Stimulated activated CD4-positive, alpha-beta T cell treated with anti-CD3 and anti-CD28 coated beads, Interleukin-2, amount 100 ng/mL, for 4 hours (primary cell): ENCODE results near the gene ZNF587B.
"Not testable (repeated sequence)": the region's sequence is repeated elsewhere in the genome, so short reads cannot be mapped to it uniquely, and the experiment has no call there.

Experiments used
- DNase-seq: peaks from one replicate; pipeline ENCODE4 v3.0.0-alpha.2; 2020; ENCODE audit warnings: low read depth

The ZNF587B gene

DNA sequence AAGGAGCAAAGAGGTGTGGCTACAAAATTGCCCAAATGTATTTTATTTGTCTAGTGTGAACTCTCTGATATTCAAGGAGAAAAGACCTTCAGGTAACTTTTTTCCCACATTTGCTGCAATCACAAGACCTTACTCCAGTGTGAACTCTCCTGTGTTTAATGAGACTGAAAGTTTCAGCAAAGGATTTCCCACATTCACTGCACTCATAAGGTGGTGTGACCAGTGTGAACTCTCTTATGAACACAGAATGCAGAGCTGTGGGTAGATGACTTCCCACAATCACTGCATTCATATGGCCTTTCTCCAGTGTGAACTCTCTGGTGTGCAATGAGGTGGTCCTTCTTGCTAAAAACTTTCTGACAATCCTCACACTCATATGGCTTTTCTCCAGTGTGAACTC, 42.4 kb downstream of the ZNF587B start:
- no peak for DNase-seq

DNA sequence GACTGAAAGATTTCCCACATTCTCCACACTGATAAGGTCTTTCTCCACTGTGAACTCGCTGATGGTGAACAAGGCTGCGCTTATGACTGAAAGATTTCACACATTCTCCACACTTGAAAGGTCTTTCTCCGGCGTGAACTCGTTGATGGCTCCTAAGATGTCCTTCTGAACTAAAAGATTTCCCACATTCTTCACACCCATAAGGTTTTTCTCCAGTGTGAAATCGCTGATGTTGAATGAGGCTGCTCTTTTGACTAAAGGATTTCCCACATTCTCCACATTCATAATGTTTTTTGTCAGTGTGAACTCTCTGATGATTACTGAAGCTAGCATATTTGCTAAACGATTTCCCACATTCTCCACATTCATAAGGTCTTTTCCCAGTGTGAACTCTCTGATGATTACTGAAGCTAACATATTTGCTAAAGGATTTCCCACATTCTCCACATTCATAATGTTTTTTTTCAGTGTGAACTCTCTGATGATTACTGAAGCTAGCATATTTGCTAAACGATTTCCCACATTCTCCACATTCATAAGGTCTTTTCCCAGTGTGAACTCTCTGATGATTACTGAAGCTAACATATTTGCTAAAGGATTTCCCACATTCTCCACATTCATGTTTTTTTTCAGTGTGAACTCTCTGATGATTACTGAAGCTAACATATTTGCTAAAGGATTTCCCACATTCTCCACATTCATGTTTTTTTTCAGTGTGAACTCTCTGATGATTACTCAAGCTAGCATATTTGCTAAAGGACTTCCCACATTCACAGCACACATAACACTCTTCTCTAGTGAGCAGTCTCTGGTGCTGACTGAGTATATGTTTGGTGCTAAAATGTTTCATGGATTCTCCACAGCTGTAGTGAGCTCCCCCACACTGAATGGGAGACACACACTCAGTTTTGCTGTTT, 44.0 kb downstream of the ZNF587B start:
- DNase-seq = not testable (repeated sequence)

DNA sequence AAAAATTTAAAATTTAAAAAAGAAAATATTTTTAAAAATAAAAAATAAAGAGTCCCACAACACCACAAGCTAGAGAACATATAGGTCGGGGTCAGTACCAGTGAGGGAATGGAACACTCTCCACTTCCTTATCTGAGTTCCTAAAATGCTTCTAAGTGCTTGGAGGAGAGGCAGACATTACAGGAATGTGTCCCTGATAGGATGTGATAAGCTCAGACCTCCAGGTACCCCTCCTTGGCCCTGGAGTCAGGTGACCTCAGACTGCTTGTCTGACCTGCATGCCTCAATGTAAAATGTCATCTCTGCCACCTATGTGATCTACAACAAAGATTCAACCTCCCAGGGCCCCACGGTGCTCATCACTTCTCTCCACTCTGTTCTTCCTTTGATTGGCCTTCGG, 55.9 kb downstream of the ZNF587B start:
- no peak for DNase-seq

DNA sequence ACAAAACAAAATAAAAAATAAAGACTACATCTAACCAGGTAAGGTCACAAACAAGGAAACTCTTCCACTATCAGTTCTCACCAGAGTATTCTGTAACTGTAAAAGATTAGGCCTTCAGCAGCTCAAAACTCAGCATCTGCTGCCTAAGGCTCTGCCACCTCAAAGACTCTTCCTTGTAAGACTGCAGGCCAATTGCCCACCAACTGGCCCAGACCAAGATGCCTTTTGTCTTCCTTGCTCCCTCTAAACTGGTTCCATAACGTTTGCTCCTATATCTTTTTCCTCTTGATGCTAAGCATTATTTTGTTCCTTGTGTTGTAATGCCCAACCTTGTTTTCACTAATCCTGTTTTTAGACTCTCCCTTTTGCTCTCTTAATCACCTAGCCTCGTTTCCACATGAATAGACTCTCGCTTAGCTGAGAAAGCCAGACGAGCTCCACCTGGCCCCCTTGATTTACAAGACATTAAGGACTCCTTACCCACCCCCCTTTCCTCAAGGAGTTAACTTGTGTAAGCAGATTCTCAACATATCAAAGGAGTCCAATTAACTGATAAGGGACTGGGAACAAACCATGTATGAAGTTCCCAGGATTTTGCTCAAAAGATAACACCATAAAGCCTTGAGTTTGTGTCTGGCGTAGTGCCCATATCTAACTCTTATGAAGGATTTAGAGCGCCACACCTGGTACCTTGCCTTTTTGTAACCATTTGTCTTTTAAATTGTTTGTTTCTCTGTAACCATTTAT, 57.3 kb downstream of the ZNF587B start:
- DNase-seq = no peak

DNA sequence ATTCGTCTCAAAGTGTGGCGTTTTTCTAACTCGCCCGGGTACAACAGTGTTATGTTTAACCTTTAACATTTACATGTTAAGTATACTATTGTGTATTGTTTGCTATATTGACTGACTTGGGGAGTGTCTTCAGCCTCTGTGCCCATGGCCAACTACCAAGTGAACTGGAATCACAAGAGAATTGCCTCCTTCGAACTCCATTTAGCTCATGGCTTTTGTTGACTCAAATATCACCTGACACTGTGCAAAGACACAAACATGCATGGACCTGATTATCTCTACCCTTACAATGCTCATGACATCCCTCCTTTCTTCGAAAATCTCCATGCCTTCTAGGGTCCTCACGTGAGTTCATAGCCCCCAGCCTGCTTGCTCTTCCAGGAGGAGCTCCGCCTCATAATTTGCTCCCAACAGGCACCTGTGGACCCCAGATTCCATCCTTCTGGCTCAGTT, 58.0 kb downstream of the ZNF587B start:
- no peak for DNase-seq

DNA sequence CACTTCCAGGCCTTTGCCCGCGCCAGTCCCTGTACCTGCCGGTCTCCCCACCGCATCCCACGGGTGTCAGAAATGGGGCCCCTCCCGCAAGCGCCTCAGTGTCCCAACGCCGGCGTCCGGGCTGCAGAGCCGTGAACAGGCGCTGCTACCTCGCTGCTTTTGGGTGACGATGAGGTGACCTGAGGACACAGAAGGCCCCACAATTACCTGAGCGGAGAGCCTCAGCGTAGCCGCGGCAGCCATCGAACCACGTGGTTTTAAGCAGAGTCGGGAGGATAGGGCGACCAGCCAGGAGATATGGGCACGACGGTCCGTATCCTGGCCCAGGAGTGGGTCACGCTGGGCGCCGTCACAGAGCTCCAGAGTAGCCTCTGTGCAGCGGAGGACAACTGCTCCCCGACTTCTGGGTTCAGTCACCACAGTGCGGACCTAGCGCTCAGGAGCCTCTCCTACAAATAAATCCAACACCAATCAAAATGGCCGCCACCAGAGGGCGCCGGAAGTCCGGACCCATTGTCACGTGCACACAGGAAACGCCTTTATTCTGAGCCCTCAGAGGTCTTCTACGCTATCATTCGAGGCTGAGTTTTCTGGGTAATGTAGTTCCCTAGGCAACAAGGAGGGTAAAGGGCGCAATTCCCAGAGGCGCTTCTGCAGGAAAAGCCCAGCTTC, 58.6 kb downstream of the ZNF587B start, which contains the start of gene ZNF814:
Gene ZNF814 (minus strand): TSS at position 478 of the 672 bp plus-strand sequence. CDS start 235 bp downstream, at position 243.
- DNase-seq = peak; percentile 72

DNA sequence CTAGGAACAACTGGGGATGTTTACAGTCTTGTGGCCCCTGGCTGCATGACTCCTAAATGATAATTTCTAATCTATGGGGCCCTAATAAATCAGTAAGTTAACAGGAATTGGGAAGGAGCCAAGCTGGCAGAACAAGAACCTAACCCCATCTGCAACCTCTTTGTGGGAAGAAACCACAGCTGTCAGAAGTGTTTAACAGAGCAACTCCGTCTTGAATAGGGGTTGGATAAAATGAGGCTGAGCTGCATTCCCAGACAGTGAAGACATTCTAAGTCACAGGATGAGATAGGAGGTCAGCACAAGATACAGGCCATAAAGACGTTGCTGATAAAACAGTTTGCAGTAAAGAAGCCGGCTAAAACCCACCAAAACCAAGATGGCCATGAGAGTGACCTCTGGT, 60.6 kb downstream of the ZNF587B start:
- DNase-seq = not testable (repeated sequence)
